ENCODE data around the gene RALGPS1.

DNA sequence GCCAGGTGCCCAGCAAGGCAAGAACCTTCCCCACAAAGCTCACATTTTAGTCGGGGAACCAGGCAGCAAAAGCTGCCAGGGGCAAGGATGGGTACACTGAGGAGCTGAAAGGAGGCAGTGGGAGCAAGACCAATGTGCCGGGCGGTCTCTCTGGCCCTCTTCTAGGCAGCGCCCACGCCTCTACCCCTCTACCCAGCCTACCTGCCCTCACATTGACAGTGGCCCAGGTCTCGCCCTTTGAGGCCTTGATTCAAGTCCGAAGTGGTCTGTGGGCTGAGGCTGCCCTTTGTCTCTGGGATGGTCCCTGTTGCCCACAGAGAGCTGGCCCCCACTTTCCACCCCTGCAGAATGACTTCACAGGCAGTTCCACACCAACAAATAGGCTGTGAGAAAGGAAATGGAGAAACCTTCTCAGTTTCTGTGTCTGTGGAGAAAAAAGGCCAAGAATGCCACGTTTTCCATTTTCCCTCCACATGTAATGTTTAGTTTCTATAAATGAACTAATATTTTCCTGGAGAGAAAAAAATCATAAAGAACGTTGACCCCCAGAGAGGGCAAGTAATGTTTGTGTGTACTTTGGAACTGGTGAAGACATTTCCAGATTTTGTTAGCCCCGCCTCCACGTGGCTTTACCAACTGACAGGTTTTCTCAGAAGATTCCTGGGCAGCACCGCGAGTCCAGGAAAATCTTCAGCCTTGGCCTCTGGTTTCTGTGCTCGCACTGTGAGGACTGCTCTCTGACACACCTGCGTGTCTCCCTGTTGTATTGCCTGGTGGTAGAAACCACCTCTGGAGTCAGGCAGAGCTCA, 265.3 kb downstream of the RALGPS1 start:
- TF ChIP-seq ATF2 (CRISPR knock-in tag; IDR thresholded peaks at IDR 0.05; ENCODE audit: borderline replicate concordance, low read depth) (no peak), NR2C2 (CRISPR knock-in tag; IDR thresholded peaks at IDR 0.05) (no peak), ELF4 (CRISPR knock-in tag; IDR thresholded peaks at IDR 0.05; ENCODE audit: low read depth) (no peak)
- TF ChIP-seq, protein P1, sequence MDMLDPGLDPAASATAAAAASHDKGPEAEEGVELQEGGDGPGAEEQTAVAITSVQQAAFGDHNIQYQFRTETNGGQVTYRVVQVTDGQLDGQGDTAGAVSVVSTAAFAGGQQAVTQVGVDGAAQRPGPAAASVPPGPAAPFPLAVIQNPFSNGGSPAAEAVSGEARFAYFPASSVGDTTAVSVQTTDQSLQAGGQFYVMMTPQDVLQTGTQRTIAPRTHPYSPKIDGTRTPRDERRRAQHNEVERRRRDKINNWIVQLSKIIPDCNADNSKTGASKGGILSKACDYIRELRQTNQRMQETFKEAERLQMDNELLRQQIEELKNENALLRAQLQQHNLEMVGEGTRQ (CRISPR knock-in tag; IDR thresholded peaks at IDR 0.05) = no peak
- TF ChIP-seq, protein P2, sequence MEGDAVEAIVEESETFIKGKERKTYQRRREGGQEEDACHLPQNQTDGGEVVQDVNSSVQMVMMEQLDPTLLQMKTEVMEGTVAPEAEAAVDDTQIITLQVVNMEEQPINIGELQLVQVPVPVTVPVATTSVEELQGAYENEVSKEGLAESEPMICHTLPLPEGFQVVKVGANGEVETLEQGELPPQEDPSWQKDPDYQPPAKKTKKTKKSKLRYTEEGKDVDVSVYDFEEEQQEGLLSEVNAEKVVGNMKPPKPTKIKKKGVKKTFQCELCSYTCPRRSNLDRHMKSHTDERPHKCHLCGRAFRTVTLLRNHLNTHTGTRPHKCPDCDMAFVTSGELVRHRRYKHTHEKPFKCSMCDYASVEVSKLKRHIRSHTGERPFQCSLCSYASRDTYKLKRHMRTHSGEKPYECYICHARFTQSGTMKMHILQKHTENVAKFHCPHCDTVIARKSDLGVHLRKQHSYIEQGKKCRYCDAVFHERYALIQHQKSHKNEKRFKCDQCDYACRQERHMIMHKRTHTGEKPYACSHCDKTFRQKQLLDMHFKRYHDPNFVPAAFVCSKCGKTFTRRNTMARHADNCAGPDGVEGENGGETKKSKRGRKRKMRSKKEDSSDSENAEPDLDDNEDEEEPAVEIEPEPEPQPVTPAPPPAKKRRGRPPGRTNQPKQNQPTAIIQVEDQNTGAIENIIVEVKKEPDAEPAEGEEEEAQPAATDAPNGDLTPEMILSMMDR (IDR thresholded peaks at IDR 0.05) = no peak
